ENCODE measurements around the gene EVL. TPM values are rescaled to one million over a fixed set of nuclear protein-coding genes. Genes with fewer than 3 reads are reported as not detected.
"Not testable (repeated sequence)": the region's sequence is repeated elsewhere in the genome, so short reads cannot be mapped to it uniquely, and the experiment has no call there.

Gene EVL
- total and polyA plus RNA-seq, 5 donors: 46.6 to 74.8 (median 71.5) TPM

- Histone ChIP-seq H3K9me3 (ENCODE audit: control insufficient read depth, low read length) (no peaks in the 10 kb centered on the region), H3K4me1 (ENCODE audit: control insufficient read depth, insufficient read depth, low read length) (no peaks in the 10 kb centered on the region), H3K4me3 (ENCODE audit: low read length) (no peak overlapping the region), H3K27me3 (ENCODE audit: control insufficient read depth, insufficient read depth) (no peaks in the 10 kb centered on the region), H3K27ac (ENCODE audit: low read length) (no peak overlapping the region)
- 93% methylated on average over 14 of the region's 14 CpGs for WGBS
- intact Hi-C loops (cut with DNase I): no loop called here
- ATAC-seq (no peak), DNase-seq (peak in 2 of 3 donors; percentile 42 to 46)
These were observed 111.6 kb downstream of the EVL start for GRCh38 chr14:100176811-100177327.

- no peak overlapping the region for H3K27ac ChIP-seq (ENCODE audit: low read length)
- no peaks in the 10 kb centered on the region for H3K4me1 ChIP-seq (ENCODE audit: control insufficient read depth, insufficient read depth, low read length)
- H3K27me3 ChIP-seq (ENCODE audit: control insufficient read depth, insufficient read depth): no peaks in the 10 kb centered on the region
- 97% methylated on average over 7 of the region's 7 CpGs for WGBS
- H3K4me3 ChIP-seq (ENCODE audit: low read length): no peak overlapping the region
- no peaks in the 10 kb centered on the region for H3K9me3 ChIP-seq (ENCODE audit: control insufficient read depth, low read length)
- intact Hi-C loops (cut with DNase I): no loop called here
- ATAC-seq (no peak), DNase-seq (peak in 1 of 3 donors; percentile 18)
These were observed 113.5 kb downstream of the EVL start for GRCh38 chr14:100178691-100179090.

- peak in 1 of 3 donors; percentile 48 for DNase-seq
- intact Hi-C loops (cut with DNase I); H3K4me3 ChIP-seq (ENCODE audit: low read length); H3K27ac ChIP-seq (ENCODE audit: low read length); H3K27me3 ChIP-seq (ENCODE audit: control insufficient read depth, insufficient read depth); ATAC-seq; H3K9me3 ChIP-seq (ENCODE audit: control insufficient read depth, low read length); H3K4me1 ChIP-seq (ENCODE audit: control insufficient read depth, insufficient read depth, low read length): not testable (repeated sequence)
- WGBS: 93% methylated on average over 27 of the region's 30 CpGs
These were observed 115.4 kb downstream of the EVL start for GRCh38 chr14:100180671-100181070.

GRCh38 chr14:100181876-100182551, 116.8 kb downstream of the EVL start:
- WGBS: 74% methylated on average over 4 of the region's 4 CpGs
- intact Hi-C loops (cut with DNase I); H3K4me1 ChIP-seq (ENCODE audit: control insufficient read depth, insufficient read depth, low read length); H3K9me3 ChIP-seq (ENCODE audit: control insufficient read depth, low read length); ATAC-seq; H3K27me3 ChIP-seq (ENCODE audit: control insufficient read depth, insufficient read depth); DNase-seq; H3K27ac ChIP-seq (ENCODE audit: low read length); H3K4me3 ChIP-seq (ENCODE audit: low read length): not testable (repeated sequence)

- WGBS: 91% methylated on average over 12 of the region's 12 CpGs
- Histone ChIP-seq H3K4me3 (ENCODE audit: low read length) (no peak overlapping the region), H3K4me1 (ENCODE audit: control insufficient read depth, insufficient read depth, low read length) (peaks cover 2% of the 10 kb centered on the region), H3K27ac (ENCODE audit: low read length) (no peak overlapping the region), H3K27me3 (ENCODE audit: control insufficient read depth, insufficient read depth) (no peaks in the 10 kb centered on the region), H3K9me3 (ENCODE audit: control insufficient read depth, low read length) (no peaks in the 10 kb centered on the region)
- intact Hi-C loops (cut with DNase I): no loop called here
- ATAC-seq: no peak
- peak in 1 of 3 donors; percentile 32 for DNase-seq
These were observed 122.1 kb downstream of the EVL start for GRCh38 chr14:100187247-100187833.

GRCh38 chr14:100188392-100189030, 123.3 kb downstream of the EVL start:
- 85% methylated on average over 12 of the region's 12 CpGs for WGBS
- Histone ChIP-seq H3K27me3 (ENCODE audit: control insufficient read depth, insufficient read depth) (no peaks in the 10 kb centered on the region), H3K4me1 (ENCODE audit: control insufficient read depth, insufficient read depth, low read length) (peaks cover 2% of the 10 kb centered on the region), H3K9me3 (ENCODE audit: control insufficient read depth, low read length) (no peaks in the 10 kb centered on the region), H3K27ac (ENCODE audit: low read length) (no peak overlapping the region), H3K4me3 (ENCODE audit: low read length) (no peak overlapping the region)
- intact Hi-C loops (cut with DNase I): no loop called here
- DNase-seq (peak in 1 of 3 donors; percentile 28), ATAC-seq (no peak)

GRCh38 chr14:100190126-100190525, 124.9 kb downstream of the EVL start:
- H3K4me3 ChIP-seq (ENCODE audit: low read length): no peak overlapping the region
- ATAC-seq (no peak), DNase-seq (no peak)
- no peaks in the 10 kb centered on the region for H3K27me3 ChIP-seq (ENCODE audit: control insufficient read depth, insufficient read depth)
- intact Hi-C loops (cut with DNase I): loop anchor here in 2 of 4 donors (5.0 to 10.0 kb wide), 3 partner anchors 85 to 208 kb away; no protein-coding TSS in a partner anchor
- WGBS: 98% methylated on average over 1 of the region's 1 CpG
- peaks cover 2% of the 10 kb centered on the region for H3K4me1 ChIP-seq (ENCODE audit: control insufficient read depth, insufficient read depth, low read length)
- no peak overlapping the region for H3K27ac ChIP-seq (ENCODE audit: low read length)
- no peaks in the 10 kb centered on the region for H3K9me3 ChIP-seq (ENCODE audit: control insufficient read depth, low read length)

- 61% methylated on average over 14 of the region's 14 CpGs for WGBS
- Histone ChIP-seq H3K4me1 (ENCODE audit: control insufficient read depth, insufficient read depth, low read length) (peaks cover 2% of the 10 kb centered on the region), H3K27ac (ENCODE audit: low read length) (no peak overlapping the region), H3K4me3 (ENCODE audit: low read length) (no peak overlapping the region), H3K27me3 (ENCODE audit: control insufficient read depth, insufficient read depth) (no peaks in the 10 kb centered on the region), H3K9me3 (ENCODE audit: control insufficient read depth, low read length) (no peaks in the 10 kb centered on the region)
- intact Hi-C loops (cut with DNase I): loop anchor here in 3 of 4 donors (2.0 to 10.0 kb wide), 4 partner anchors 87 to 209 kb away; no protein-coding TSS in a partner anchor
- ATAC-seq: peak; percentile 7 to 49
- DNase-seq: peak in 2 of 3 donors; percentile 60 to 76
These were observed 126.5 kb downstream of the EVL start for GRCh38 chr14:100191584-100192249.

- intact Hi-C loops (cut with DNase I): loop anchor here in 3 of 4 donors (2.0 to 10.0 kb wide), 4 partner anchors 87 to 210 kb away; no protein-coding TSS in a partner anchor
- H3K4me3 ChIP-seq (ENCODE audit: low read length): peak overlapping the region; percentile 18
- no peaks in the 10 kb centered on the region for H3K9me3 ChIP-seq (ENCODE audit: control insufficient read depth, low read length)
- DNase-seq (peak; percentile 42 to 82 (median 79)), ATAC-seq (peak; percentile 3 to 34)
- H3K27me3 ChIP-seq (ENCODE audit: control insufficient read depth, insufficient read depth): no peaks in the 10 kb centered on the region
- peak overlapping the region; percentile 89 for H3K27ac ChIP-seq (ENCODE audit: low read length)
- WGBS: 36% methylated on average over 21 of the region's 21 CpGs
- peaks cover 2% of the 10 kb centered on the region for H3K4me1 ChIP-seq (ENCODE audit: control insufficient read depth, insufficient read depth, low read length)
These were observed 127.0 kb downstream of the EVL start for GRCh38 chr14:100192250-100192671.

GRCh38 chr14:100192672-100193416, 127.6 kb downstream of the EVL start:
- DNase-seq: peak; percentile 99 to 100 (median 100)
- Histone ChIP-seq H3K27ac (ENCODE audit: low read length) (peak overlapping the region; percentile 89), H3K27me3 (ENCODE audit: control insufficient read depth, insufficient read depth) (no peaks in the 10 kb centered on the region), H3K4me1 (ENCODE audit: control insufficient read depth, insufficient read depth, low read length) (peaks cover 2% of the 10 kb centered on the region), H3K4me3 (ENCODE audit: low read length) (peak overlapping the region; percentile 24), H3K9me3 (ENCODE audit: control insufficient read depth, low read length) (no peaks in the 10 kb centered on the region)
- ATAC-seq: peak; percentile 99
- intact Hi-C loops (cut with DNase I): loop anchor here in 3 of 4 donors (2.0 to 10.0 kb wide), 4 partner anchors 88 to 211 kb away; no protein-coding TSS in a partner anchor
- 1% methylated on average over 62 of the region's 62 CpGs for WGBS

Measured in right cardiac atrium (tissue), 5 donors.